Caco-2 (cell line): ENCODE results near the gene ZYG11B. TPM values are rescaled to one million over a fixed set of nuclear protein-coding genes. Genes with fewer than 3 reads are reported as not detected.
"Not testable (repeated sequence)": the region's sequence is repeated elsewhere in the genome, so short reads cannot be mapped to it uniquely, and the experiment has no call there.

Experiments
- BruUV-seq: library from RNA; stranded (reverse); fragments of 400-500 nt; replicated peaks from 2 replicates; lab custom pipeline; 2021; lab: Mats Ljungman, UMichigan
- CTCF ChIA-PET: fragments of 300-600 bp; sonication (Branson Sonifier 250); formaldehyde crosslinking; loops from one replicate; lab custom pipeline; 2022; ENCODE audit warnings: antibody characterized with exemption; lab: Charles Lee
- POLR2A ChIA-PET: fragments of 300-600 bp; sonication (Branson Sonifier 250); formaldehyde crosslinking; loops from one replicate; lab custom pipeline; 2022; ENCODE audit warnings: antibody characterized with exemption; lab: Charles Lee
- DNase-seq, 2 experiments: peaks; one replicate each; pipeline versions ENCODE4 v3.0.0 to v3.0.0-alpha.2; 2020 to 2022
- H3K27me3 ChIP-seq: replicated peaks from 2 replicates; pipeline ENCODE4 v1.6.0; 2011; ENCODE audit warnings: low read length; ENCODE audit not compliant: control insufficient read depth, insufficient read depth
- H3K36me3 ChIP-seq: 2 replicates; pipeline ENCODE4 v1.5.1; 2011; ENCODE audit warnings: low read length; ENCODE audit not compliant: control insufficient read depth, insufficient read depth
- H3K4me1 ChIP-seq: fragments of 250-450 bp; sonication (Bioruptor Pico); 2 replicates; pipeline ENCODE4 v1.5.1; 2020; ENCODE audit warnings: mild to moderate bottlenecking
- H3K4me3 ChIP-seq: 2 replicates; pipeline ENCODE4 v1.5.1; 2011; ENCODE audit warnings: low read depth, mild to moderate bottlenecking, control low read depth, low read length
- H3K9me3 ChIP-seq: fragments of 250-450 bp; sonication (Bioruptor Pico); 2 replicates; pipeline ENCODE4 v1.5.1; 2020; ENCODE audit warnings: mild to moderate bottlenecking, moderate library complexity
- H3K27ac Mint-ChIP-seq: one replicate; pipeline ENCODE4 v1.8.0; 2022; ENCODE audit warnings: mixed read lengths; ENCODE audit not compliant: unreplicated experiment
- H3K27me3 Mint-ChIP-seq: one replicate; pipeline ENCODE4 v1.8.0; 2022; ENCODE audit warnings: mixed read lengths; ENCODE audit not compliant: insufficient read depth, unreplicated experiment
- H3K36me3 Mint-ChIP-seq: one replicate; pipeline ENCODE4 v1.8.0; 2022; ENCODE audit warnings: mild to moderate bottlenecking, mixed read lengths; ENCODE audit not compliant: insufficient read depth, unreplicated experiment
- H3K4me1 Mint-ChIP-seq: one replicate; pipeline ENCODE4 v1.8.0; 2022; ENCODE audit warnings: low read depth, mixed read lengths; ENCODE audit not compliant: unreplicated experiment
- H3K4me3 Mint-ChIP-seq: one replicate; pipeline ENCODE4 v1.8.0; 2022; ENCODE audit warnings: mild to moderate bottlenecking, moderate library complexity, mixed read lengths; ENCODE audit not compliant: unreplicated experiment
- H3K9me3 Mint-ChIP-seq: one replicate; pipeline ENCODE4 v1.8.0; 2022; ENCODE audit warnings: mixed read lengths; ENCODE audit not compliant: unreplicated experiment
- intact Hi-C: fragments of 100-400 bp; cut with micrococcal nuclease; formaldehyde crosslinking; loops from one replicate; pipeline ENCODE4 v1.10.0; 2022; ENCODE audit not compliant: unreplicated experiment
- total RNA-seq: library from RNA; stranded (reverse); gene quantifications from 2 replicates; pipeline ENCODE4 v1.2.3, GENCODE V29; 2022
- TF ChIP-seq, protein P1 (sequence below), 2 experiments: fragments of 200-600 bp in 1 of 2; IDR thresholded peaks; 1 replicate in 1 of 2; 2 replicates in 1 of 2; pipeline versions ENCODE4 v1.5.1 to v1.8.0; 2011 to 2022; ENCODE audit warnings: antibody characterized with exemption in 1 of 2, control low read depth in 1 of 2, inconsistent platforms in 1 of 2, low read depth in 1 of 2, low read length in 1 of 2, mild to moderate bottlenecking in 1 of 2, moderate library complexity in 1 of 2; ENCODE audit not compliant: insufficient read depth in 1 of 2, severe bottlenecking in 1 of 2, unreplicated experiment in 1 of 2

The ZYG11B gene
- total RNA-seq, 1 experiment from 2014 or later = 15.8 TPM

DNA sequence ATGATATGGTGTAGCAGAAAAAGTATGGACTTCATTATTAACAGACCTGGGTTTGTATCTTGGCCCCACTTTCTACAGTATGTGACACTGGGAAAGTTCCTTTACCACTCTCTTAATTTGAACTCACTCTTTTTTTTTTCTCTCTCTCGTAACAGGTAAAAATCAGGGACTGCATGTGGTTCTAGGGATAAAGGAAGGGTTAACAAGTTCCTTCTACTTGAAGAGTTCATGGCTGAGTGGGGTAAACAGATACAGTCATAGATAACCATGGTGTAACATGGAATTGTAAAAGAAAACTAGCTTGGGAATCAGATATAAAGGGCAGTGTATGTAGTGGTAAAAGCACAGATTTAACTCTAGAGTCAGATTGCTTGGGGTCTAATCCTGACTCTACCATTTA lies 21.2 kb downstream of the ZYG11B start:
- peaks cover under 1% of the 10 kb centered on the region for H3K36me3 Mint-ChIP-seq
- Histone ChIP-seq H3K9me3 (no peaks in the 10 kb centered on the region), H3K4me3 (no peak overlapping the region), H3K4me1 (peaks cover 15% of the 10 kb centered on the region; the same call in 1 of the 2 replicates), H3K27me3 (no peaks in the 10 kb centered on the region), H3K36me3 (no peaks in the 10 kb centered on the region)
- H3K27me3 Mint-ChIP-seq = no peaks in the 10 kb centered on the region
- intact Hi-C loops = no loop called here
- peaks cover 13% of the 10 kb centered on the region for H3K4me1 Mint-ChIP-seq
- H3K9me3 Mint-ChIP-seq = no peaks in the 10 kb centered on the region
- POLR2A ChIA-PET = no interaction called here
- TF ChIP-seq, protein P1, sequence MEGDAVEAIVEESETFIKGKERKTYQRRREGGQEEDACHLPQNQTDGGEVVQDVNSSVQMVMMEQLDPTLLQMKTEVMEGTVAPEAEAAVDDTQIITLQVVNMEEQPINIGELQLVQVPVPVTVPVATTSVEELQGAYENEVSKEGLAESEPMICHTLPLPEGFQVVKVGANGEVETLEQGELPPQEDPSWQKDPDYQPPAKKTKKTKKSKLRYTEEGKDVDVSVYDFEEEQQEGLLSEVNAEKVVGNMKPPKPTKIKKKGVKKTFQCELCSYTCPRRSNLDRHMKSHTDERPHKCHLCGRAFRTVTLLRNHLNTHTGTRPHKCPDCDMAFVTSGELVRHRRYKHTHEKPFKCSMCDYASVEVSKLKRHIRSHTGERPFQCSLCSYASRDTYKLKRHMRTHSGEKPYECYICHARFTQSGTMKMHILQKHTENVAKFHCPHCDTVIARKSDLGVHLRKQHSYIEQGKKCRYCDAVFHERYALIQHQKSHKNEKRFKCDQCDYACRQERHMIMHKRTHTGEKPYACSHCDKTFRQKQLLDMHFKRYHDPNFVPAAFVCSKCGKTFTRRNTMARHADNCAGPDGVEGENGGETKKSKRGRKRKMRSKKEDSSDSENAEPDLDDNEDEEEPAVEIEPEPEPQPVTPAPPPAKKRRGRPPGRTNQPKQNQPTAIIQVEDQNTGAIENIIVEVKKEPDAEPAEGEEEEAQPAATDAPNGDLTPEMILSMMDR (IDR thresholded peaks at IDR 0.05; ENCODE audit: insufficient read depth in 1 of 2, low read depth in 1 of 2, low read length in 1 of 2, severe bottlenecking in 1 of 2, unreplicated experiment in 1 of 2) = no peak
- CTCF ChIA-PET = no interaction called here
- H3K4me3 Mint-ChIP-seq = no peak overlapping the region
- no peak overlapping the region for H3K27ac Mint-ChIP-seq
- no TSS peak for BruUV-seq
- no peak for DNase-seq

DNA sequence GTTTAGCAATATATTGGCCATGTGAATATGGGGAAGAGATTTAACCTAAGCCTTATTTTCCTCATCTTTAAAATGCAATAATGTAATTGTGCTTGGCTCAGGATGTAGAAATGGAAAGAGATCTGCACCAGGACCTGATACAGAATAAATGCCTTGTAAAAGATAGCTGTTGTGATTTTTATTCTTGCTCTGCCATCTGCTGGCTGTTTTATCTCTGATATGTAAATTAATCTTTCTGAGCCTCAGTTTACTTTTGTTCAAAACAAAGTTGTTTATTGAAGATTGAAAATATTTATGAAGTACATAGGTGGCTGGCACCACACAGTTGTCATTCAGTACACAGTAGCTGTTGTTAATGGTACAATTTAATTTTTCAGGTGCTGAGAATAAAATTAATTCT lies 21.9 kb downstream of the ZYG11B start:
- Histone ChIP-seq H3K4me3 (no peak overlapping the region), H3K9me3 (no peaks in the 10 kb centered on the region), H3K27me3 (no peaks in the 10 kb centered on the region), H3K4me1 (peaks cover 15% of the 10 kb centered on the region; the same call in 1 of the 2 replicates), H3K36me3 (no peaks in the 10 kb centered on the region)
- Mint-ChIP-seq H3K27me3 (no peaks in the 10 kb centered on the region), H3K4me1 (peaks cover 13% of the 10 kb centered on the region), H3K36me3 (no peaks in the 10 kb centered on the region), H3K4me3 (no peak overlapping the region), H3K27ac (no peak overlapping the region), H3K9me3 (no peaks in the 10 kb centered on the region)
- no peak for DNase-seq
- ChIA-PET CTCF (no interaction called here), POLR2A (no interaction called here)
- intact Hi-C loops = loop anchor here (2.0 kb wide), 1 partner anchor 47 kb away; no protein-coding TSS in a partner anchor
- no TSS peak for BruUV-seq
- TF ChIP-seq, protein P1 (IDR thresholded peaks at IDR 0.05; ENCODE audit: insufficient read depth in 1 of 2, low read depth in 1 of 2, low read length in 1 of 2, severe bottlenecking in 1 of 2, unreplicated experiment in 1 of 2) = no peak

DNA sequence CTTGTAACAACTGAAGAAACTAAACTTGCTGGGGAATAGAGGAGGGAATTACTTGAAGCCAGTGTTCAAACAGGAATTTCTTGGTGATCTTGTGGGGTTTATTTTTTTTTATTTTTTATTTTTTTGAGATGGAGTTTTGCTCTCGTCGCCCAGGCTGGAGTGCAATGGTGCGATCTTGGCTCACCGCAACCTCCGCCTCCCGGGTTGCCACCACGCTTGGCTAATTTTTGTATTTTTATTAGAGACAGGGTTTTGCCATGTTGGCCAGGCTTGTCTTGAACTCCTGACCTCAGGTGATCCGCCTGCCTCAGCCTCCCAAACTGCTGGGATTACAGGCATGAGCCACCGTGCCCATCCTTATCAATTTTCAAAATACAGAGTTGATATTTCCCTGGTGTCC lies 23.2 kb downstream of the ZYG11B start:
- intact Hi-C loops = loop anchor here (2.0 kb wide), 1 partner anchor 49 kb away; no protein-coding TSS in a partner anchor
- BruUV-seq, DNase-seq, CTCF ChIA-PET, POLR2A ChIA-PET, H3K4me3 Mint-ChIP-seq, H3K9me3 Mint-ChIP-seq, H3K36me3 ChIP-seq, H3K36me3 Mint-ChIP-seq, H3K9me3 ChIP-seq, H3K27me3 Mint-ChIP-seq, H3K4me3 ChIP-seq, H3K27me3 ChIP-seq: not testable (repeated sequence)
- peaks cover 15% of the 10 kb centered on the region; the same call in 1 of the 2 replicates for H3K4me1 ChIP-seq
- Mint-ChIP-seq H3K27ac (peak overlapping the region; percentile 48), H3K4me1 (peaks cover 13% of the 10 kb centered on the region)

DNA sequence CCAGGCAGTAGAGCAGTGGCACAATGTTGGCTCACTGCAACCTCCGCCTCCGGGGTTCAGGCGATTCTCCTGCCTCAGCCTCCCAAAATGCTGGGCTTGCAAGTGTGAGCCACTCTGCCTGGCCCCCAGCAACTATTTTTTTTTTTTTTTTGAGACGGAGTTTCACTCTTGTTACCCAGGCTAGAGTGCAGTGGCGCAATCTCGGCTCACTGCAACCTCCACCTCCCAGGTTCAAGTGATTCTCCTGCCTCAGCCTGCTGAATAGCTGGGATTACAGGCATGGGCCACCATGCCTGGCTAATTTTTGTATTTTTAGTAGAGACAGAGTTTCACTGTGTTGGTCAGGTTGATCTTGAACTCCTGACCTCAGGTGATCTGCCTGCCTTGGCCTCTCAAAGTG lies 23.9 kb downstream of the ZYG11B start:
- H3K27me3 ChIP-seq, H3K4me1 Mint-ChIP-seq, DNase-seq, H3K27me3 Mint-ChIP-seq, H3K36me3 ChIP-seq, H3K4me3 ChIP-seq, POLR2A ChIA-PET, H3K9me3 ChIP-seq, CTCF ChIA-PET, intact Hi-C loops, H3K4me3 Mint-ChIP-seq, H3K9me3 Mint-ChIP-seq, BruUV-seq, H3K36me3 Mint-ChIP-seq: not testable (repeated sequence)
- H3K4me1 ChIP-seq = peaks cover 15% of the 10 kb centered on the region; the same call in 1 of the 2 replicates
- peak overlapping the region; percentile 61 for H3K27ac Mint-ChIP-seq
